Measurements from ENCODE around the gene PHF14. TPM values are rescaled to one million over a fixed set of nuclear protein-coding genes. Genes with fewer than 3 reads are reported as not detected.

The PHF14 gene
- total and polyA plus RNA-seq, 8 donors: 10.8 to 23.5 (median 15.3) TPM

GRCh38 chr7:11026452-11027359 lies 53.0 kb downstream of the PHF14 start:
- no peak for FAIRE-seq
- 90 to 96% methylated on average over 2 of the region's 2 CpGs for WGBS, 2 donors
- H3K4me3 ChIP-seq: no peak overlapping the region
- TF ChIP-seq CTCF (IDR thresholded peaks at IDR 0.05): no peak
- no peaks in the 10 kb centered on the region for H3K36me3 ChIP-seq
- H3K27ac ChIP-seq: no peak overlapping the region
- no peak for ATAC-seq
- intact Hi-C loops (cut with DNase I): no loop called here
- no peaks in the 10 kb centered on the region for H3K9me3 ChIP-seq
- H3K4me1 ChIP-seq: no peaks in the 10 kb centered on the region
- DNase-seq: no peak
- peaks cover 0 to 3% (median 0%) of the 10 kb centered on the region in 4 donors for H3K27me3 ChIP-seq

- DNase-seq (no peak), FAIRE-seq (no peak), ATAC-seq (no peak)
- Histone ChIP-seq H3K36me3 (peaks cover 0 to 5% (median 0%) of the 10 kb centered on the region in 3 donors), H3K9me3 (no peaks in the 10 kb centered on the region), H3K4me1 (no peaks in the 10 kb centered on the region), H3K27me3 (no peaks in the 10 kb centered on the region), H3K27ac (no peak overlapping the region), H3K4me3 (no peak overlapping the region)
- WGBS, 2 donors: 86 to 92% methylated on average over 4 of the region's 4 CpGs
- intact Hi-C loops (cut with DNase I): no loop called here
- no peak for TF ChIP-seq CTCF (IDR thresholded peaks at IDR 0.05)
These were observed 62.0 kb downstream of the PHF14 start for GRCh38 chr7:11035661-11036060.

- no peak for TF ChIP-seq CTCF (IDR thresholded peaks at IDR 0.05)
- H3K27ac ChIP-seq: no peak overlapping the region
- no peaks in the 10 kb centered on the region for H3K9me3 ChIP-seq
- no peak for ATAC-seq
- intact Hi-C loops (cut with DNase I): no loop called here
- FAIRE-seq: no peak
- no peaks in the 10 kb centered on the region for H3K27me3 ChIP-seq
- H3K4me3 ChIP-seq: no peak overlapping the region
- DNase-seq: no peak
- H3K4me1 ChIP-seq: no peaks in the 10 kb centered on the region
- peaks cover 0 to 5% (median 0%) of the 10 kb centered on the region in 3 donors for H3K36me3 ChIP-seq
These were observed 66.3 kb downstream of the PHF14 start for GRCh38 chr7:11039974-11040373.

- no peaks in the 10 kb centered on the region for H3K4me1 ChIP-seq
These were observed 80.4 kb downstream of the PHF14 start for GRCh38 chr7:11054033-11054432.

More at GRCh38 chr7:11054033-11054432, 80.4 kb downstream of the PHF14 start:
- intact Hi-C loops (cut with DNase I): no loop called here
- no peaks in the 10 kb centered on the region for H3K9me3 ChIP-seq
- H3K36me3 ChIP-seq: no peaks in the 10 kb centered on the region
- DNase-seq (no peak), FAIRE-seq (no peak), ATAC-seq (no peak)
- WGBS, 2 donors: 96 to 97% methylated on average over 2 of the region's 2 CpGs
- no peaks in the 10 kb centered on the region for H3K27me3 ChIP-seq
- H3K4me3 ChIP-seq: no peak overlapping the region
- no peak for TF ChIP-seq CTCF (IDR thresholded peaks at IDR 0.05)
- H3K27ac ChIP-seq: no peak overlapping the region

All from pancreas (tissue), 10 donors.